Omental fat pad (tissue), 4 donors: ENCODE measurements around the gene SUSD1. TPM values are rescaled to one million over a fixed set of nuclear protein-coding genes. Genes with fewer than 3 reads are reported as not detected.

Experiments used
- ATAC-seq: fragments of 150-250 bp; one replicate; pipeline ENCODE4 v1.9.1; 2016; ENCODE audit warnings: mild to moderate bottlenecking, moderate library complexity; ENCODE audit not compliant: low FRiP score
- DNase-seq: peaks from one replicate; pipeline ENCODE4 v3.0.0-alpha.2; 2019; ENCODE audit warnings: low spot score
- CTCF ChIP-seq, 3 donors: fragments of 450-650 bp; IDR thresholded peaks; one replicate each; pipeline ENCODE4 v1.5.1; 2016 to 2017; ENCODE audit warnings: antibody characterized with exemption in 3 of 3, mild to moderate bottlenecking in 3 of 3, moderate library complexity in 2 of 3
- total RNA-seq, 4 donors: library from RNA; depleted of rRNA; stranded (reverse); fragments of >200 nt; gene quantifications; one replicate each; pipeline ENCODE4 v1.1.0, GENCODE V29; 2016

The SUSD1 gene
- total RNA-seq, 4 donors from 2014 or later = 12.0 to 23.2 (median 15.4) TPM

- TF ChIP-seq CTCF (IDR thresholded peaks at IDR 0.05) = no peak
- ATAC-seq = peak; percentile 86
- DNase-seq = peak; percentile 45
These were observed 113.9 kb downstream of the SUSD1 start for GRCh38 chr9:112061152-112061740.

GRCh38 chr9:112059966-112060320 is 115.2 kb downstream of the SUSD1 start:
- DNase-seq (no peak), ATAC-seq (peak; percentile 7)
- TF ChIP-seq CTCF (IDR thresholded peaks at IDR 0.05) = no peak

- no peak for DNase-seq
- TF ChIP-seq CTCF (IDR thresholded peaks at IDR 0.05) = no peak
- peak; percentile 55 for ATAC-seq
These were observed 115.7 kb downstream of the SUSD1 start for GRCh38 chr9:112059145-112059965.

DNA sequence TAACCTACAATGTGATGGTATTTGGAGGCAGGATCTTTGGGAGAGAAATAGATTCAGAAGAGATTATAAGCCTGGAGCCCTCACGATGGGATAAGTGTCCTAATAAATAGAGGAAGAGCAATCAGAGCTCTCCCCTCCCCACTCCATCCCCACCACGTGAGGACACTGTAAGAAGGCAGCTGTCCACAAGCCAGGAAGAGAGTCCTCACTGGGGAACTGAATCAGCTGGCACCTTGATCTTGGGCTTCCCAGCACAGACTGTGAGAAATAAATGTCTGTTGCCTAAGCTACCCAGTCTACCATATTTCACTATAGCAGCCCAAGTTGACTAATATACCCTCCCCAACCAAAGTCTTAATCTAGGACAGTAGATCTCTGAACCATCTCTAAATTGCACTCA is 118.1 kb downstream of the SUSD1 start:
- ATAC-seq (no peak), DNase-seq (no peak)
- no peak for TF ChIP-seq CTCF (IDR thresholded peaks at IDR 0.05)

DNA sequence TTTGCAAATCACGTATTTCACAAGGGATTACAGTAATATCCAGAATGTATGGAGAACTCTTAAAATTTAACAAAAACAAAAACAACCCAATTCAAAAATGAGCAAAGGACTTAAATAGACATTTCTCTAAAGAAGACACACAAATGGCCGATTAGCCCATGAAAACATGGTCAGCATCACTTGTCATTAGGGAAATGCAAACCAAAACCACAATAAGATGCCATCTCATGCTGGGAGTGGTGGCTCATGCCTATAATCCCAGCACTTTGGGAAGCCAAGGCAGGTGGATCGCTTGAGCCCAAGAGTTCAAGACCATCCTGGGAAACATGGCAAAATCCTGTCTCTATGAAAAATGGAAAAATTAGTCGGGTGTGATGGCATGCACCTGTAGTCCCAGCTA is 120.2 kb downstream of the SUSD1 start:
- ATAC-seq (no peak), DNase-seq (no peak)
- TF ChIP-seq CTCF (IDR thresholded peaks at IDR 0.05) = no peak

DNA sequence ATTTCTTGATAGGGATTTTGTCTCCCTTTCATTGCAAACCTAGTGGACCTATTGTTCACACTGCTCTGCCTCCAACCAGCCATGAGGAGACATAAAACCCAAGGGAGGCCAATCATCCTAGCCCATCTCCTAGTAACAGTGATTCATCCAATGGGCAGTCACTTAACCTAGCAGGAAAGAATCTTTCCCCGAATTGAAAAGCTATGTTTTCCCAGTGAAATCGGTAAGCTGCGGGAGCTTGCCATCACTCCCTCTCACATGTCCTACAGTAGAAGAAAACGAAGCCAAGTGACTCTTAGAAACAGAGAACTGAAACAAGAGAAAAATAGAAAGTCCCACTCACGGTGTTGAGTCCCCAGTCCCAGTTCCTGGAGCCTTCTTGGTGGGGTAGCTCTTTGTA is 123.3 kb downstream of the SUSD1 start:
- no peak for ATAC-seq
- DNase-seq = no peak
- TF ChIP-seq CTCF (IDR thresholded peaks at IDR 0.05) = no peak
